Measurements from ENCODE around the gene ABCA13. TPM values are rescaled to one million over a fixed set of nuclear protein-coding genes. Genes with fewer than 3 reads are reported as not detected.
A peak's percentile ranks its signal among the peaks of the same experiment; 100 is the strongest.

ABCA13 gene
- total RNA-seq, result 1 to 10 TPM in 1 of 6 donors, under 1 TPM in 5; 0.05 to 1.5 (median 0.40) TPM
- under 1 TPM; under 0.01 to 0.33 TPM for polyA plus RNA-seq

GRCh38 chr7:48171202-48171601, at the start of gene ABCA13:
TSS of gene ABCA13 (plus strand) at chr7:48171458. CDS start at chr7:48171484, 26 bp downstream.
- H3K36me3 ChIP-seq, result no peaks in the 10 kb centered on the region
- no peaks in the 10 kb centered on the region for H3K9me3 ChIP-seq
- DNase-seq, result no peak
- no peaks in the 10 kb centered on the region for H3K4me1 ChIP-seq
- no peak within 1 kb of the TSS for H3K27ac ChIP-seq
- WGBS, 2 donors, result 65 to 76% methylated on average over 4 of the region's 4 CpGs
- no peak for FAIRE-seq
- H3K27me3 ChIP-seq, result no peaks in the 10 kb centered on the region
- no peak within 1 kb of the TSS for H3K4me3 ChIP-seq
- intact Hi-C loops (cut with DNase I), result no loop called here
- ATAC-seq, result no peak
- no peak for TF ChIP-seq CTCF (IDR thresholded peaks at IDR 0.05)

- intact Hi-C loops (cut with DNase I), result no loop called here
- Histone ChIP-seq H3K4me1 (no peaks in the 10 kb centered on the region), H3K27me3 (no peaks in the 10 kb centered on the region), H3K36me3 (no peaks in the 10 kb centered on the region), H3K9me3 (no peaks in the 10 kb centered on the region), H3K27ac (no peak overlapping the region), H3K4me3 (no peak overlapping the region)
- FAIRE-seq (no peak), DNase-seq (no peak), ATAC-seq (no peak)
- TF ChIP-seq CTCF (IDR thresholded peaks at IDR 0.05), result no peak
- 84 to 85% methylated on average over 2 of the region's 2 CpGs for WGBS, 2 donors
Observed at GRCh38 chr7:48126037-48126436, 45.2 kb upstream of the ABCA13 start.

- Histone ChIP-seq H3K36me3 (no peaks in the 10 kb centered on the region), H3K9me3 (no peaks in the 10 kb centered on the region), H3K4me3 (no peak overlapping the region), H3K4me1 (no peaks in the 10 kb centered on the region), H3K27me3 (no peaks in the 10 kb centered on the region), H3K27ac (no peak overlapping the region)
- ATAC-seq, result no peak
- FAIRE-seq, result no peak
- DNase-seq, result no peak
- TF ChIP-seq CTCF (IDR thresholded peaks at IDR 0.05), result no peak
- intact Hi-C loops (cut with DNase I), result no loop called here
Observed at GRCh38 chr7:48130658-48131108, 40.6 kb upstream of the ABCA13 start.

GRCh38 chr7:48132792-48133191, 38.5 kb upstream of the ABCA13 start:
- Histone ChIP-seq H3K36me3 (no peaks in the 10 kb centered on the region), H3K27me3 (no peaks in the 10 kb centered on the region), H3K4me1 (no peaks in the 10 kb centered on the region), H3K27ac (no peak overlapping the region), H3K9me3 (no peaks in the 10 kb centered on the region), H3K4me3 (no peak overlapping the region)
- ATAC-seq (no peak), FAIRE-seq (no peak), DNase-seq (no peak)
- no peak for TF ChIP-seq CTCF (IDR thresholded peaks at IDR 0.05)
- intact Hi-C loops (cut with DNase I), result no loop called here

- no peak for DNase-seq
- peaks cover 0 to 22% (median 6%) of the 10 kb centered on the region in 3 donors for H3K4me1 ChIP-seq
- 67 to 69% methylated on average over 3 of the region's 3 CpGs for WGBS, 2 donors
- no peaks in the 10 kb centered on the region for H3K36me3 ChIP-seq
- no peaks in the 10 kb centered on the region for H3K9me3 ChIP-seq
- no peak for TF ChIP-seq CTCF (IDR thresholded peaks at IDR 0.05)
- H3K4me3 ChIP-seq, result peak overlapping the region in 1 of 4 donors; percentile 25
- ATAC-seq, result peak; percentile 29 to 63 (median 46)
- no peak for FAIRE-seq
- intact Hi-C loops (cut with DNase I), result no loop called here
- no peaks in the 10 kb centered on the region for H3K27me3 ChIP-seq
- H3K27ac ChIP-seq, result peak overlapping the region in 1 of 4 donors; percentile 64
Observed at GRCh38 chr7:48139459-48139858, 31.8 kb upstream of the ABCA13 start.

All from pancreas (tissue), 10 donors.